Adrenal gland (tissue), 5 donors: ENCODE measurements around the gene FRMD5.
"Not testable (repeated sequence)": the region's sequence is repeated elsewhere in the genome, so short reads cannot be mapped to it uniquely, and the experiment has no call there.

ENCODE experiments used
- CTCF ChIP-seq, 6 experiments: fragments of 450-650 bp in 4 of 6; fragments of 200-600 bp in 2 of 6; sonication (generic) in 1 of 6; IDR thresholded peaks; 1 replicate in 5 of 6; 2 replicates in 1 of 6; pipeline versions ENCODE4 v1.5.1 to v1.8.0; 2016 to 2021; ENCODE audit warnings: antibody characterized with exemption in 6 of 6, mild to moderate bottlenecking in 2 of 6, moderate library complexity in 1 of 6
- POLR2A ChIP-seq, 2 donors: fragments of 450-650 bp; IDR thresholded peaks; one replicate each; pipeline ENCODE4 v1.6.1; 2017; ENCODE audit warnings: antibody characterized with exemption in 2 of 2, mild to moderate bottlenecking in 2 of 2, moderate library complexity in 1 of 2
- donor health status: DM: no; HTN: no; CAD: no.

DNA sequence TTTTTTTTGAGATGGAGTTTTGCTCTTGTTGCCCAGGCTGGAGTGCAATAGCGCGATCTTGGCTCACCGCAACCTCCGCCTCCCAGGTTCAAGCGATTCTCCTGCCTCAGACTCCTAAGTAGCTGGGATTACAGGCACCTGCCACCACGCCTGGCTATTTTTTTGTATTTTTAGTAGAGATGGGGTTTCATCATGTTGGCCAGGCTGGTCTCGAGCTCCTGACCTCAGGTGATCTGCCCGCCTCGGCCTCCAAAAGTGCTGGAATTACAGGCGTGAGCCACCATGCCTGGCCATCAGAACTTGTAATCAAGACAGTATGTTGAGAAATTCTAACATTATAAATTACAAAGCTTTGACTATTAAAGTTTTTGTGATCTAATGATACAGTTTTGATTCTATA, 328.4 kb downstream of the FRMD5 start:
- TF ChIP-seq CTCF, POLR2A (IDR thresholded peaks at IDR 0.05): not testable (repeated sequence)
